GM21515 (cell line): ENCODE results near the gene RAMP1.
"Not testable (repeated sequence)": the region's sequence is repeated elsewhere in the genome, so short reads cannot be mapped to it uniquely, and the experiment has no call there.

Experiments used
- ATAC-seq: cut with Tn5 transposase; IDR thresholded peaks from one replicate; pipeline ENCODE4 v1.9.1; 2021; ENCODE audit not compliant: unreplicated experiment

RAMP1 gene

GRCh38 chr2:237863102-237863511, 3.7 kb downstream of the RAMP1 start:
- no peak for ATAC-seq

GRCh38 chr2:237863689-237864443, 4.4 kb downstream of the RAMP1 start:
- ATAC-seq = no peak

- no peak for ATAC-seq
Measured at GRCh38 chr2:237864444-237864931, 5.1 kb downstream of the RAMP1 start.

- ATAC-seq = no peak
Measured at GRCh38 chr2:237864940-237865622, 5.7 kb downstream of the RAMP1 start.

GRCh38 chr2:237865623-237866041, 6.2 kb downstream of the RAMP1 start:
- no peak for ATAC-seq

GRCh38 chr2:237866101-237866621, 6.7 kb downstream of the RAMP1 start:
- ATAC-seq = no peak

- ATAC-seq = no peak
Measured at GRCh38 chr2:237867465-237867864, 8.0 kb downstream of the RAMP1 start.

GRCh38 chr2:237868074-237868473, 8.7 kb downstream of the RAMP1 start:
- ATAC-seq = not testable (repeated sequence)

- no peak for ATAC-seq
Measured at GRCh38 chr2:237868631-237869342, 9.4 kb downstream of the RAMP1 start.

GRCh38 chr2:237869343-237870102, 10.1 kb downstream of the RAMP1 start:
- ATAC-seq = no peak

GRCh38 chr2:237870126-237870525, 10.7 kb downstream of the RAMP1 start:
- ATAC-seq = no peak

- no peak for ATAC-seq
Measured at GRCh38 chr2:237870754-237871651, 11.6 kb downstream of the RAMP1 start.

- ATAC-seq = no peak
Measured at GRCh38 chr2:237872178-237872887, 12.9 kb downstream of the RAMP1 start.

- no peak for ATAC-seq
Measured at GRCh38 chr2:237873421-237873831, 14.0 kb downstream of the RAMP1 start.

- ATAC-seq = no peak
Measured at GRCh38 chr2:237873897-237874551, 14.6 kb downstream of the RAMP1 start.

GRCh38 chr2:237874585-237875161, 15.2 kb downstream of the RAMP1 start:
- no peak for ATAC-seq

- ATAC-seq = no peak
Measured at GRCh38 chr2:237875256-237876060, 16.0 kb downstream of the RAMP1 start.
